CD14-positive monocyte (primary cell): ENCODE results near the gene MORN4. TPM values are rescaled to one million over a fixed set of nuclear protein-coding genes. Genes with fewer than 3 reads are reported as not detected.
A peak's percentile ranks its signal among the peaks of the same experiment; 100 is the strongest.

Experiments
- DNase-seq, 3 donors: peaks; one replicate each; pipeline ENCODE4 v3.0.0-alpha.2; 2011 to 2022
- H2AFZ ChIP-seq: 2 replicates; pipeline ENCODE4 v1.6.0; 2012; ENCODE audit warnings: mild to moderate bottlenecking, low read depth, low read length, inconsistent platforms; ENCODE audit not compliant: insufficient read depth, poor library complexity, severe bottlenecking
- H3K27ac ChIP-seq, 2 donors: 1 replicate in 1 of 2; 2 replicates in 1 of 2; pipeline ENCODE4 v1.5.1; 2012 to 2013; ENCODE audit warnings: low read length in 2 of 2, control low read depth in 1 of 2, inconsistent platforms in 1 of 2, low read depth in 1 of 2, mild to moderate bottlenecking in 1 of 2
- H3K27me3 ChIP-seq, 2 donors: one replicate each; pipeline versions ENCODE4 v1.6.0 to v1.6.1; 2011 to 2013; ENCODE audit warnings: low read length in 2 of 2; ENCODE audit not compliant: control insufficient read depth in 2 of 2, insufficient read depth in 2 of 2
- H3K36me3 ChIP-seq, 2 donors: replicated peaks in 1 of 2; 1 replicate in 1 of 2; 2 replicates in 1 of 2; pipeline versions ENCODE4 v1.5.1 to v1.6.1; 2012 to 2013; ENCODE audit warnings: low read length in 2 of 2, control low read depth in 1 of 2, inconsistent platforms in 1 of 2, mild to moderate bottlenecking in 1 of 2; ENCODE audit not compliant: insufficient read depth in 2 of 2, control insufficient read depth in 1 of 2
- H3K4me1 ChIP-seq, 2 donors: 1 replicate in 1 of 2; 2 replicates in 1 of 2; pipeline versions ENCODE4 v1.5.1 to v1.6.1; 2012 to 2013; ENCODE audit warnings: low read length in 2 of 2, control low read depth in 1 of 2, inconsistent platforms in 1 of 2, mild to moderate bottlenecking in 1 of 2, moderate library complexity in 1 of 2; ENCODE audit not compliant: insufficient read depth in 2 of 2, control insufficient read depth in 1 of 2
- H3K4me2 ChIP-seq: replicated peaks from 2 replicates; pipeline ENCODE3; 2012; ENCODE audit warnings: low read length, moderate library complexity, mild to moderate bottlenecking; ENCODE audit not compliant: poor library complexity, severe bottlenecking; ENCODE audit errors: extremely low read depth
- H3K4me3 ChIP-seq, 3 experiments: fragments of 200-600 bp in 1 of 3; sonication (generic) in 1 of 3; replicated peaks in 1 of 3; 1 replicate in 2 of 3; 2 replicates in 1 of 3; pipeline ENCODE4 v1.5.1; 2011 to 2013; ENCODE audit warnings: low read length in 3 of 3, mild to moderate bottlenecking in 3 of 3, control low read depth in 2 of 3, low read depth in 2 of 3, inconsistent platforms in 1 of 3, moderate library complexity in 1 of 3
- H3K79me2 ChIP-seq: 2 replicates; pipeline ENCODE4 v1.6.0; 2012; ENCODE audit warnings: mild to moderate bottlenecking, control low read depth, inconsistent platforms, low read length, moderate library complexity; ENCODE audit not compliant: insufficient read depth
- H3K9ac ChIP-seq: 2 replicates; pipeline ENCODE4 v1.6.0; 2017; ENCODE audit warnings: low read length, mild to moderate bottlenecking; ENCODE audit not compliant: insufficient read depth, poor library complexity, severe bottlenecking
- H3K9me3 ChIP-seq, 2 donors: replicated peaks in 1 of 2; 1 replicate in 1 of 2; 2 replicates in 1 of 2; pipeline versions ENCODE4 v1.5.1 to v1.6.1; 2012 to 2013; ENCODE audit warnings: low read length in 2 of 2, control low read depth in 1 of 2; ENCODE audit not compliant: control insufficient read depth in 1 of 2, insufficient read depth in 1 of 2
- H4K20me1 ChIP-seq: 2 replicates; pipeline ENCODE4 v1.6.0; 2012; ENCODE audit warnings: mild to moderate bottlenecking, low read length, control low read depth, moderate library complexity; ENCODE audit not compliant: insufficient read depth
- H3K27ac Mint-ChIP-seq, 7 donors: one replicate each; pipeline ENCODE4 v1.8.0; 2020; ENCODE audit warnings: mild to moderate bottlenecking in 7 of 7, mixed read lengths in 7 of 7, moderate library complexity in 6 of 7, inconsistent platforms in 2 of 7
- H3K27me3 Mint-ChIP-seq, 3 donors: one replicate each; pipeline ENCODE4 v1.8.0; 2021 to 2022; ENCODE audit warnings: low read depth in 3 of 3, mild to moderate bottlenecking in 3 of 3, mixed read lengths in 3 of 3, moderate library complexity in 3 of 3, inconsistent platforms in 1 of 3
- H3K36me3 Mint-ChIP-seq, 2 donors: one replicate each; pipeline ENCODE4 v1.8.0; 2020; ENCODE audit warnings: mixed read lengths in 2 of 2, inconsistent platforms in 1 of 2, mild to moderate bottlenecking in 1 of 2
- H3K4me1 Mint-ChIP-seq: one replicate; pipeline ENCODE4 v1.8.0; 2020; ENCODE audit warnings: mild to moderate bottlenecking, mixed read lengths
- H3K4me3 Mint-ChIP-seq, 2 donors: one replicate each; pipeline ENCODE4 v1.8.0; 2020; ENCODE audit warnings: mild to moderate bottlenecking in 2 of 2, mixed read lengths in 2 of 2, moderate library complexity in 1 of 2
- H3K9me3 Mint-ChIP-seq, 7 donors: one replicate each; pipeline ENCODE4 v1.8.0; 2020 to 2022; ENCODE audit warnings: mixed read lengths in 7 of 7, mild to moderate bottlenecking in 6 of 7, moderate library complexity in 6 of 7, inconsistent platforms in 2 of 7
- WGBS: methylation state at CpG from one replicate; pipeline ENCODE4 v1.1.5; 2013; ENCODE audit warnings: missing lambda C conversion rate; ENCODE audit not compliant: insufficient coverage; 5-methylcytosine and 5-hydroxymethylcytosine counted together
- intact Hi-C, 2 donors: fragments of 100-400 bp; cut with micrococcal nuclease; formaldehyde crosslinking; loops; one replicate each; pipeline versions ENCODE4 v1.15.0 to v1.15.1; 2023
- polyA plus RNA-seq, 3 donors: library from polyadenylated mRNA; depleted of rRNA in 1 of 3; unstranded in 2 of 3; stranded (reverse) in 1 of 3; fragments of 300-500 nt in 2 of 3; fragments of >200 nt in 1 of 3; fragmentation: Illumina TruSeq in 2 of 3; gene quantifications; 1 replicate in 2 of 3; 2 replicates in 1 of 3; pipeline ENCODE4 v1.2.3, GENCODE V29; 2012 to 2021
- TF ChIP-seq, protein P1 (sequence below): fragments of 200-600 bp; IDR thresholded peaks from one replicate; pipeline ENCODE4 v1.8.0; 2022; ENCODE audit warnings: antibody characterized with exemption, mild to moderate bottlenecking

MORN4 gene
- polyA plus RNA-seq, 3 donors, result not detected

GRCh38 chr10:97570789-97571471, 62.4 kb downstream of the MORN4 start:
- Histone ChIP-seq H2AFZ (no peak overlapping the region), H3K27me3 (no peaks in the 10 kb centered on the region), H3K9ac (no peak overlapping the region), H4K20me1 (peaks cover 4% of the 10 kb centered on the region), H3K79me2 (no peaks in the 10 kb centered on the region), H3K27ac (no peak overlapping the region), H3K4me2 (no peak overlapping the region), H3K4me3 (no peak overlapping the region), H3K36me3 (peaks cover 28 to 44% of the 10 kb centered on the region in 2 donors), H3K4me1 (no peaks in the 10 kb centered on the region), H3K9me3 (no peaks in the 10 kb centered on the region)
- peaks cover 27 to 39% of the 10 kb centered on the region in 2 donors for H3K36me3 Mint-ChIP-seq
- intact Hi-C loops, result loop anchor here in 1 of 2 donors (10.0 kb wide), 2 partner anchors 94 to 164 kb away; partner anchors contain the start of gene ZFYVE27
- no peak for DNase-seq
- no peaks in the 10 kb centered on the region for H3K4me1 Mint-ChIP-seq
- H3K27me3 Mint-ChIP-seq, result peaks cover 0 to 2% (median 0%) of the 10 kb centered on the region in 3 donors
- H3K9me3 Mint-ChIP-seq, result no peaks in the 10 kb centered on the region
- TF ChIP-seq, protein P1, sequence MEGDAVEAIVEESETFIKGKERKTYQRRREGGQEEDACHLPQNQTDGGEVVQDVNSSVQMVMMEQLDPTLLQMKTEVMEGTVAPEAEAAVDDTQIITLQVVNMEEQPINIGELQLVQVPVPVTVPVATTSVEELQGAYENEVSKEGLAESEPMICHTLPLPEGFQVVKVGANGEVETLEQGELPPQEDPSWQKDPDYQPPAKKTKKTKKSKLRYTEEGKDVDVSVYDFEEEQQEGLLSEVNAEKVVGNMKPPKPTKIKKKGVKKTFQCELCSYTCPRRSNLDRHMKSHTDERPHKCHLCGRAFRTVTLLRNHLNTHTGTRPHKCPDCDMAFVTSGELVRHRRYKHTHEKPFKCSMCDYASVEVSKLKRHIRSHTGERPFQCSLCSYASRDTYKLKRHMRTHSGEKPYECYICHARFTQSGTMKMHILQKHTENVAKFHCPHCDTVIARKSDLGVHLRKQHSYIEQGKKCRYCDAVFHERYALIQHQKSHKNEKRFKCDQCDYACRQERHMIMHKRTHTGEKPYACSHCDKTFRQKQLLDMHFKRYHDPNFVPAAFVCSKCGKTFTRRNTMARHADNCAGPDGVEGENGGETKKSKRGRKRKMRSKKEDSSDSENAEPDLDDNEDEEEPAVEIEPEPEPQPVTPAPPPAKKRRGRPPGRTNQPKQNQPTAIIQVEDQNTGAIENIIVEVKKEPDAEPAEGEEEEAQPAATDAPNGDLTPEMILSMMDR, result no peak
- H3K27ac Mint-ChIP-seq, result peak overlapping the region in 1 of 7 donors; percentile 27
- 97% methylated on average over 4 of the region's 5 CpGs for WGBS
- H3K4me3 Mint-ChIP-seq, result no peak overlapping the region

- TF ChIP-seq, protein P1, result no peak
- H3K27ac Mint-ChIP-seq, result no peak overlapping the region
- no peak for DNase-seq
- H3K4me3 Mint-ChIP-seq, result no peak overlapping the region
- Histone ChIP-seq H4K20me1 (peaks cover 4% of the 10 kb centered on the region), H3K79me2 (no peaks in the 10 kb centered on the region), H3K27me3 (no peaks in the 10 kb centered on the region), H3K27ac (no peak overlapping the region), H3K36me3 (peaks cover 28 to 44% of the 10 kb centered on the region in 2 donors), H3K9me3 (no peaks in the 10 kb centered on the region), H2AFZ (no peak overlapping the region), H3K9ac (no peak overlapping the region), H3K4me3 (no peak overlapping the region), H3K4me1 (no peaks in the 10 kb centered on the region), H3K4me2 (no peak overlapping the region)
- WGBS, result 98% methylated on average over 28 of the region's 33 CpGs
- peaks cover 0 to 2% (median 0%) of the 10 kb centered on the region in 3 donors for H3K27me3 Mint-ChIP-seq
- peaks cover 27 to 39% of the 10 kb centered on the region in 2 donors for H3K36me3 Mint-ChIP-seq
- H3K9me3 Mint-ChIP-seq, result no peaks in the 10 kb centered on the region
- H3K4me1 Mint-ChIP-seq, result no peaks in the 10 kb centered on the region
- intact Hi-C loops, result loop anchor here in 1 of 2 donors (10.0 kb wide), 2 partner anchors 95 to 165 kb away; partner anchors contain the start of gene ZFYVE27
Measured at GRCh38 chr10:97570146-97570788, 63.0 kb downstream of the MORN4 start.
